GM21390 (cell line): ENCODE data around the gene TBRG4.

Experiments used
- ATAC-seq: cut with Tn5 transposase; IDR thresholded peaks from one replicate; pipeline ENCODE4 v1.9.1; 2021; ENCODE audit not compliant: unreplicated experiment

The TBRG4 gene

GRCh38 chr7:45145881-45146280 is 34.4 kb upstream of the TBRG4 start:
- no peak for ATAC-seq

GRCh38 chr7:45143616-45144015 is 32.1 kb upstream of the TBRG4 start:
- ATAC-seq = no peak

- no peak for ATAC-seq
These were observed 29.3 kb upstream of the TBRG4 start for GRCh38 chr7:45140827-45141226.

- ATAC-seq = no peak
These were observed 27.2 kb upstream of the TBRG4 start for GRCh38 chr7:45138433-45139267.

- ATAC-seq = peak; percentile 69
These were observed 24.9 kb upstream of the TBRG4 start for GRCh38 chr7:45136106-45137060.

- no peak for ATAC-seq
These were observed 22.4 kb upstream of the TBRG4 start for GRCh38 chr7:45133877-45134276.

- no peak for ATAC-seq
These were observed 21.9 kb upstream of the TBRG4 start for GRCh38 chr7:45133352-45133751.

GRCh38 chr7:45132708-45133320 is 21.3 kb upstream of the TBRG4 start:
- no peak for ATAC-seq

GRCh38 chr7:45131891-45132290 is 20.4 kb upstream of the TBRG4 start:
- ATAC-seq = no peak

GRCh38 chr7:45130910-45131309 is 19.4 kb upstream of the TBRG4 start:
- no peak for ATAC-seq

GRCh38 chr7:45129906-45130305 is 18.4 kb upstream of the TBRG4 start:
- no peak for ATAC-seq

- no peak for ATAC-seq
These were observed 17.8 kb upstream of the TBRG4 start for GRCh38 chr7:45129181-45129800.

GRCh38 chr7:45126920-45127319 is 15.4 kb upstream of the TBRG4 start:
- ATAC-seq = no peak

- no peak for ATAC-seq
These were observed 14.7 kb upstream of the TBRG4 start for GRCh38 chr7:45126201-45126600.

- no peak for ATAC-seq
These were observed 13.9 kb upstream of the TBRG4 start for GRCh38 chr7:45125193-45125904.

GRCh38 chr7:45123913-45124710 is 12.6 kb upstream of the TBRG4 start:
- no peak for ATAC-seq

GRCh38 chr7:45122975-45123860 is 11.7 kb upstream of the TBRG4 start:
- no peak for ATAC-seq

GRCh38 chr7:45119550-45119949 is 8.1 kb upstream of the TBRG4 start:
- no peak for ATAC-seq
